Fibroblast of mammary gland (primary cell): ENCODE measurements around the gene CLIC1.
"Not testable (repeated sequence)": the region's sequence is repeated elsewhere in the genome, so short reads cannot be mapped to it uniquely, and the experiment has no call there.

Experiments
- DNase-seq: peaks from one replicate; pipeline ENCODE4 v3.0.0-alpha.2; 2010; ENCODE audit warnings: low read depth
- H3K4me3 ChIP-seq: 2 replicates; pipeline ENCODE4 v1.5.1; 2011; ENCODE audit warnings: low read depth, mild to moderate bottlenecking, low read length, moderate library complexity; ENCODE audit not compliant: control insufficient read depth
- TF ChIP-seq, protein P1 (sequence below): conservative IDR thresholded peaks from 2 replicates; pipeline ENCODE4 v1.5.1; 2011; ENCODE audit warnings: low read depth, low read length, inconsistent platforms; ENCODE audit not compliant: control insufficient read depth, insufficient read depth

Gene CLIC1

DNA sequence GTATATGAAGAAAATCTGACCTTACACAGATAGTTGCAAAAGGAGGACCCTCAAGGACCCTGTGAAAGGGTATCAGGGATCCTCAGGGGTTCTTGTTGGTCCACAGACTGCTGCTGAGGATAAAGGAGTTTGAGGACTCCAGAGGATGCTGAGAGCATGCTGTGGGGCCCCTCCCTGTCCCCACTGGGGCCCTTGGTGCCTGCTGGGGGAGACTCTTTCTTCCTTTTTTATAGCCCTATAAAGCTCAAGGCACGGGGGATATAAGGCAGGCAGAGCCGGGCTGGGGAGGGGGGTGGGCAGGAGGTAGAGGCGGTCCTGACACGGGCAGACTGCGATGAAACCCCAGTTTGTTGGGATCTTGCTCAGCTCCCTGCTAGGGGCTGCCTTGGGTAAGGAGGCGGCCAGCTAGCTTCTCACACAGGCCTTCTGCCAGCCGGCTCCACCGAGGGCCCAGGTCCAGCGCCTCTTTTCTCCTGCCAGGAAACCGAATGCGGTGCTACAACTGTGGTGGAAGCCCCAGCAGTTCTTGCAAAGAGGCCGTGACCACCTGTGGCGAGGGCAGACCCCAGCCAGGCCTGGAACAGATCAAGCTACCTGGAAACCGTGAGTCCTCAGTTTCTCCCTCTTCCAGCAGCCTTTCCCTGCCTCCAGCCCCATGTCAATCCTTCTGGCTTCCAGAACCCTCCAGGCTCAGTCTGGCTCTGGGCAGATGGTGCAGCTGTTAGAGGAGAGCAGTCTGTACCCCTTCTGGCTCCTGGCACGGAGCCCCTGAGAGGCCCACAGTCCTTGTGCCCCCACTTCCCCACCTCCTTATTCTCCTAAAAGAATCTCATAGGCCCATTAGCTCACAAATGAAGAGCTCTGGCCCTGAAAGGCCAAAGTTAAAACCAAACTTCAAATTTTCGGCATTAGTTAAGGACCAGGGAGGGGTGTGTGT is 21.0 kb downstream of the CLIC1 start, which contains the start of gene LY6G6D:
Gene LY6G6D, plus strand, starts transcription at position 327 of the 937 bp plus-strand sequence. Its CDS starts 8 bp downstream, at position 335.
- TF ChIP-seq, protein P1, sequence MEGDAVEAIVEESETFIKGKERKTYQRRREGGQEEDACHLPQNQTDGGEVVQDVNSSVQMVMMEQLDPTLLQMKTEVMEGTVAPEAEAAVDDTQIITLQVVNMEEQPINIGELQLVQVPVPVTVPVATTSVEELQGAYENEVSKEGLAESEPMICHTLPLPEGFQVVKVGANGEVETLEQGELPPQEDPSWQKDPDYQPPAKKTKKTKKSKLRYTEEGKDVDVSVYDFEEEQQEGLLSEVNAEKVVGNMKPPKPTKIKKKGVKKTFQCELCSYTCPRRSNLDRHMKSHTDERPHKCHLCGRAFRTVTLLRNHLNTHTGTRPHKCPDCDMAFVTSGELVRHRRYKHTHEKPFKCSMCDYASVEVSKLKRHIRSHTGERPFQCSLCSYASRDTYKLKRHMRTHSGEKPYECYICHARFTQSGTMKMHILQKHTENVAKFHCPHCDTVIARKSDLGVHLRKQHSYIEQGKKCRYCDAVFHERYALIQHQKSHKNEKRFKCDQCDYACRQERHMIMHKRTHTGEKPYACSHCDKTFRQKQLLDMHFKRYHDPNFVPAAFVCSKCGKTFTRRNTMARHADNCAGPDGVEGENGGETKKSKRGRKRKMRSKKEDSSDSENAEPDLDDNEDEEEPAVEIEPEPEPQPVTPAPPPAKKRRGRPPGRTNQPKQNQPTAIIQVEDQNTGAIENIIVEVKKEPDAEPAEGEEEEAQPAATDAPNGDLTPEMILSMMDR, result no peak
- DNase-seq, result no peak
- H3K4me3 ChIP-seq, result no peak within 1 kb of the TSS

DNA sequence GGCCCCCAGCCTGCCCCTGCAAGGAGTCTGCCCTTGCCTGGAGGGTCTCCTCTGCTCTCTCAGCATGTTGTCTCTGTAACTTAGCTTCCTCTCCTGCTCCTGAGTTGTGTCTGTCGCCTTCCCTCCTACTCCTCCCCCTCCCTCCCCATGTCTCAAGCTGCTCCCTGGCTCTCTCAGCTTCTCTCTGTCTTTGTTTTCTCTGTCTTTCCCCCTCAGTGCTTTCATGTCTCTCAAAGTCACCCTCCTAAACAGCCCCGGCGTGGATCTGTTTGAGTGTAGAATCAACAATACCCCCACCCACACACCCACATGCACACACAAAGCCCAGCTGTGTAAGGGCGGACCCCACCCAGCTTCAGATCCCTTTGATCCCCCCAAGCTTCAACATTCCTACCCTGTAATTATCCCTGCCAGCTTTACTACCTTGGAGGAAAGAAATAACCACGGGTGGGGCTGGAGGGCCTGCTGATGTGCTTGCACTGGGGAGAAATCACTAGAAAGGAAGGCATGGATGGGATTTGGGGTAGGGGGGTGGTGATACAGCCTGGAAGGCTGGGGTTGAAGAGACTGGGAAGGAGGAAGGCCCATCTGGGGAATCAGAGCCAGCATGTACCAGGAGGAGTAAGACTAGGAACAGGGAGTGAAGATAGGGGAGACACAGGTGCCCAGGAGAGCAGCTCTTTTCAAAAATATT is 22.2 kb downstream of the CLIC1 start:
- no peak for DNase-seq
- TF ChIP-seq, protein P1, result no peak
- no peak overlapping the region for H3K4me3 ChIP-seq

- H3K4me3 ChIP-seq, result no peak overlapping the region
- TF ChIP-seq, protein P1, result no peak
- DNase-seq, result no peak
Measured at GRCh38 chr6:31713465-31713864, 22.9 kb downstream of the CLIC1 start.

- H3K4me3 ChIP-seq, result no peak overlapping the region
- DNase-seq, result no peak
- TF ChIP-seq, protein P1, result no peak
Measured at GRCh38 chr6:31712296-31712695, 24.0 kb downstream of the CLIC1 start.

DNA sequence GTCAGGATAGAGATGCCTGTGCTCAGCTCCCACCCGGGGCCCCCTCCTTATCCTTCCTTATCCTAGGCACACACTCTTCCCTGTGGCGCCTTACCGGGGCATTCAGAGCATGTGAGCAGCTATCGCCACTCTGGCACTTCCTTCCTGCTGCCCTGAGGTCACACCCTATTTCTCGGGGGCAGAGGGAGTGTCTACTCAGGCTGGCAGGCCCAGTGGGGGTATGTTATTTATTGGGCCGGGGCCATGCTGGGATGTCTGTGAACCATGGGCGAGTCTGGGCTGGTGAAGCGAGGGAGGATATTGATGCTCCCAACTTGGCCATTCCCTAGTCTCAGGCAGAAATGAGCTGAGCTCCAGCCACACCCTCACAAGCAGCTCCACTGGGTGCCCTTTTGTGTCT is 25.1 kb downstream of the CLIC1 start:
- DNase-seq, result no peak
- H3K4me3 ChIP-seq, result no peak overlapping the region
- TF ChIP-seq, protein P1, result no peak

GRCh38 chr6:31710523-31711219 is 25.7 kb downstream of the CLIC1 start:
- no peak overlapping the region for H3K4me3 ChIP-seq
- no peak for DNase-seq
- TF ChIP-seq, protein P1, result no peak

DNA sequence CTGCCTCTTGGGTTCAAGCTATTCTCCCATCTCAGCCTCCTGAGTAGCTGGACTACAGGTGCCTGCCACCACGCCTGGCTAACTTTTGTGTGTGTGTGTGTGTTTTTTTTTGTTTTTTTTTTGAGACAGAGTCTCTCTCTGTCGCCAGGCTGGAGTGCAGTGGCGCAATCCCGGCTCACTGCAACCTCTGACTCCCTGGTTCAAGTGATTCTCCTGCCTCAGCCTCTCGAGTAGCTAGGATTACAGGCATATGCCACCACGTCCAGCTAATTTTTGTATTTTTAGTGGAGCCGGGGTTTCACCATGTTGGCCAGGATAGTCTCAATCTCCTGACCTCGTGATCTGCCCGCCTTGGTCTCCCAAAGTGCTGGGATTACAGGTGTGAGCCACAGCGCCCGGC is 27.2 kb downstream of the CLIC1 start:
- H3K4me3 ChIP-seq, DNase-seq: not testable (repeated sequence)
